ENCODE measurements around the gene C1orf74.

The C1orf74 gene

DNA sequence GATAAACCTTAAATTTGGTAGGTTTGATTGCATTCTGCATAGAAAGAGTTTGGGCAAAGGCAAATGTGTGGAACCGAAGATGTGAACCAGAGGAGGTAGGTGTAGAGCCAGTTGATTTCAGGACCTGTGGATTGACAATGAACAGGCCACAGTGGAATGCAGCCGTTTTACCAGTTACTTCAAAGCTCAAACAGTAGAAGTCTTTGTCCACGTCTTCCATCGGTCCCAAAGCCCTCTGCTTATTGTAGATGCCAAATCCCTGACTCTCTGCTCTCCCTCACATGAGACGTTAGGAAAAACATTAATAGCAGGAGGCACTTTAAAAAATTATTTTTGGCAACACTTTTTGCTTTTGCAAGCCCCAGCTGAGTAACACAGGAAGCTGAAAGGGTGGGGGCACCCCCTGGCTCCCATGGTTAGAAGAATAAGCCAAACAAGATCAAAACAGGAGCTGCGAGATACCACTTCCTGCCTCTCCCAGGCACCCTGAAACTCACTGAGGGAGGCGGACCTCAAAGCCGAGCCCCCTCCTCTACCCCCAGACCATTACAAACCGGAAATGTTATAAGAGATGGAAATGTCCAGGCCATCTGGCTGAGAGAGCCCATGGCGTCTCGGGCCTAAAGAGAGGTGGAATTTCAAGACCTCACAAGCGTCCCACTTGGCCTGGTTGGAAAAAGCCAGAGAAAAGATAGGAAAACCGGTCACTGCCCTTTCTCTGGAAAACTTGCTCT lies 15.0 kb downstream of the C1orf74 start:
- DNase-seq: peak; percentile 59

DNA sequence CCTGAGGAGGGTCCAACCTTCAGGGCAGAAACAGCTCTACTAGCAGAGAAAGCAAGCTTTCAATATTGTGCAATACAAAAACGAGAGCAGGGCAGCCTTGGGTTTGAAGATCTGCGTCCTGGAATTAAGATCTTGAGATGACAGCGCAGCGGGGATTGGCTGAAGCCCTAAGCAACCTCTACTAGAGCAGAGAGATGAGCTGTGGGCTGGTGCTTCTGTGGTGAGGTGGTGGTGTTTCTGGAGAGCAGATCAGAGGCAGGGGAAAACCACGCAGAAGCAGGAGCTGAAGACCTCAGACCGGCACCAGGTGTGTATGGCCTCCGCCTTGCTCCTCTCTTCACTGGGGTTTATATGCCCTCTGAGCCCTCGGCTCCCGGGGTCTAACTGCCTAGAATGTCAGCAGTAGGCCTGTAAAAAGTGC lies 16.0 kb downstream of the C1orf74 start:
- DNase-seq: peak; percentile 64

GRCh38 chr1:209767706-209768105 lies 16.7 kb downstream of the C1orf74 start:
- no peak for DNase-seq

DNA sequence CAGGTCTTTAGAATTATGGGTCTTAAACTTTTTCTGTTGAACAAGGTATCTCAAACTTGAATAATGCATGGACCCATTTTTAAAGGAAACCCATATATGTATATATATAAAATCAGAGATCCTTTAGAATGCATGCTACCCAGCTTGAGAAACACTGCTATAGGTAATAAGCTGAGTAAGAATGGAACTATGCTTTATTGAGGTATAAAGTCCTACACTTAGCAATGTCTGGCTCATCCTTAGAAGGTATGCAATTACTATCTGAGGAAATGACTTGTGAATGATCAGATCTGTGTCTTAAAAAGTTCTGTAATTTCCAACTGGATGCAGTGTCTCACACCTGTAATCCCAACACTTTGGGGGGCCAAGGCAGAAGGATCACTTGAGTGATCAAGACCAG lies 17.3 kb downstream of the C1orf74 start:
- DNase-seq: no peak

- DNase-seq: no peak
Observed at GRCh38 chr1:209766051-209766450, 18.3 kb downstream of the C1orf74 start.

DNA sequence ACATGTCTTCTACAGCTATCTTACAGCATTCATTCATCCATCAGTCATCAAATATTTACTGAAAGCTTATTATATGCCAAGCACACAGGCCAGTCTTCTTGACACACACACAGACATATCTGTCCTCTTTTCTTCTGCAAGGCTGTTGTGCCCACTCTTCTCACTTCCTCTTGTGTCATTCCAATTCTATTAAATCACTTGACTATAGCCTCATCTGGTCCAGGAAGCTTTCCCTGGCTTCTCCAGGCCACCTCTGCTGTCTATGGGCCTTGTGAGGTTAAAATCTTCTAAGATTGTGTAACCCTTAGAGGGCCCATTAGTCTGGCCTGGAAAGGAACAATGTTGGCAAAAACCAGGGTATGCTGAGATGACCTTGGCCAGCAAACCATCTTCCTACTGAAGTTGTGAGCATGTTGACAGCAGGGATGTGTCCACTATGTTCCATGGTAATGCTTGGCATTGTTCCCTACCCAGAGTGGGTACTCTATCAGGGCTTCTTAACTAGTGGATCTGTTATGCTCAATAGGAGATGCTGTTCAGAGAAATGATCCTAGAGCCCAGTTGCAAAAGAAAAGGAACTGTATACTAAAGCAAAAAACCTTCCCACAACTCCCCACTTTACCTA lies 23.2 kb downstream of the C1orf74 start:
- DNase-seq: no peak

- no peak for DNase-seq
Observed at GRCh38 chr1:209759829-209760359, 24.5 kb downstream of the C1orf74 start.

DNA sequence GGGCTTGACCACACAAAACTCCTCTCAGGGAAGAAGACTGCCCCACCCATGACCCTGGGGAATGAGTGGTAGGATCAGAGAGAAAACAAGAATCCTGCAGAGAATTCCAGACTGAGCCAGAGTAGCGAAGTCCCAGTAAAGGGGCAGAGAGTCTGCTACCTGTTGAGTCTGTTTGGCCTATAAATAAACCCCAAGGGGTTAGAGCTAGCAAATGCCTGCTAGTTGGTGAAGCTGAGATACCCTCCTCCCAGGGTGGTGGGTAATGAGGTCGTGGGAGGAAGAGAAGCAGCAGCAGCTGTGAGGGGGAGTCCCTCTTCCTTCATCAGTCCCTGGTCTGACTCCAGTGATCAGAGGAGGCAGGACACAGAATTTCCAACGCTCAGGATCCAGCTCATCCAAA lies 26.0 kb downstream of the C1orf74 start:
- peak; percentile 15 for DNase-seq

- peak; percentile 15 for DNase-seq
Observed at GRCh38 chr1:209756615-209757445, 27.5 kb downstream of the C1orf74 start.

GRCh38 chr1:209755926-209756614 lies 28.3 kb downstream of the C1orf74 start, which contains the start of gene TRAF3IP3:
Gene TRAF3IP3, plus strand, starts transcription at chr1:209756053. Its CDS starts 3,987 bp downstream, at chr1:209760040.
- DNase-seq: peak; percentile 56

- no peak for DNase-seq
Observed at GRCh38 chr1:209755256-209755655, 29.1 kb downstream of the C1orf74 start.

DNA sequence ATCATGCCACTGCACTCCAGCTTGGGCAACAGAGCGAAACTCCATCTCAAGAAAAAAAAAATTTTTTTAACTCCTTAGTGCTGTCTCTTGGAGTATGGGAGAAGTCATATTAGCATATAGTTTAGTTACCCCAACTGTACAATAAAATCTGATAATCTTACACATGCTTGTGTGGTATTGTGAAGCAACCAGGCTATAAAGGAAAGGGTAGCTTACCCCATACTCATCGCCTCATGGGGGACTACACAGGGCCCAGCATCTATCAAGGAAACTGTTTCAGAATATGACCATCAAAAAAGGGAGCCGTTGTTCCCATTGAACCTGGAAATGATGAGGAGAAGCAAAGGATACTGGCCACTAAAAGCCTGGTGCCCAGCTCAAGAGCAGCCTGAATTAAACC lies 31.5 kb downstream of the C1orf74 start:
- DNase-seq: no peak

- no peak for DNase-seq
Observed at GRCh38 chr1:209751627-209752231, 32.6 kb downstream of the C1orf74 start.

DNA sequence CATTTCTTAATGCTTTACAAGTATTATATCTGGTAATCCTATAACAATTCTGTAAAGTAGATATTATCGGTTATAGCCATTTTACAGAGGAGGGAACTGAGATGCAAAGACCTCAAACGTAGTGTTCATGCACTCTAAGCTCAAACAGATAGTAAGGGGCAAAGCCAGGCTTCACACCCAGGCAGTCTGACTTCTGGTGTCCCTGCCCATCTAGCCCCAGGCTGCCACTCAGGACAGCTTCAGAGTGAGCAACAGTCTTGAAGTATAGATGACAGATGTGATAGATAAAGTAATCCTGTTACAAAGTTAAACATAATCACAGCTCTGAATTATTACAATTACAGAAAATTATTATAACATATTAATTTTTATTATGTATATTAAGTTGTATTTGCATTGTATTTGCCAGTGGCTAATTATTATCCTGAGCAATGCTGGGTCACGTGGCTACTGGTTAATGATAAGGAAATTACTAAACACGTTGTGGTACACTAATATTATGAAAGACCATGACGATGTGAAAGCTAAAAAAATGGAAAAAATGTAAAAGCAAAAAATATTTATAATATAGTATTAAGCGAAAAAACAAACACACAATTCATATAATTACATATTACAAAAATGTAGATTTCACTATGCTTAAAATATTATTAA lies 34.6 kb downstream of the C1orf74 start:
- no peak for DNase-seq

DNA sequence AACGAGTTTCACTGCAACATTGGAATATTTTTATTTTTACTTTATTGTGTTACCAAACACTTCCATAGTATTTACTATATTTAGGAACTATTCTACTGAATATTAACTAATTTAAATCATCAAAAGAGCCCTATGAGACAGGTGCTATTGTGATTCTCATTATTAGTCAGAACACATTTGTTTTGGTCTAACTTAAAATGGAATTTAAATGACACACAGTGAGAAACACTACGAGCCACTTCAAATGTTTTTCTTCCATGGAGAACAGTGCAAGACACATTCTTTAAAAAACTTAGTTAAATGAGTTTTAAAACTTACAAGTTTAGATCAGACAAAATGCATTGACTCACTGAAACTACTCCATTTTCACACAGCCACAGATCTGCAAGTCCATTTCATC lies 35.2 kb downstream of the C1orf74 start:
- no peak for DNase-seq

DNA sequence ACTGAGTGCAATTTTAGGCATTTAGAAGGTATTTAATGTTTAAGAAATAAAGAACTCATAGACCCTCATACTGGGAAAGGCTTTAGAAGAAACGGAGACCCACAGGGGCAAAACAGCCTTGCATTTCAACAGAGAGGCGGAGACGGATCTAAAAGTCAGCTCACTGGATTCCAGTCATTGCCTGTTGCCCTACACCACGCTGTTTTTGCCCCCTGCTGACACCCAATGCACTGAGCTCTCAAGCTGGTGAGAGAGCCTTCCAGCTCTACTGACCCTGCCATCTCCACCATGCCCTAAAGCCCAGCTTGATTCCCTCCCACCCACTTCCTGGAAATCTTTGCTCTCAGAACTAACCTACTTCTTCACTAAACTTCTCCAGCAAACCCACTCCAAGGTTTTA lies 35.7 kb downstream of the C1orf74 start:
- no peak for DNase-seq

- DNase-seq: peak; percentile 82
Observed at GRCh38 chr1:209747580-209748262, 36.6 kb downstream of the C1orf74 start.

GRCh38 chr1:209746451-209747165 lies 37.8 kb downstream of the C1orf74 start:
- no peak for DNase-seq

- no peak for DNase-seq
Observed at GRCh38 chr1:209743145-209743482, 41.2 kb downstream of the C1orf74 start.

GRCh38 chr1:209742409-209743144 lies 41.8 kb downstream of the C1orf74 start:
- no peak for DNase-seq
